GM21825 (cell line): Measurements from ENCODE around the gene PYGM.

Source experiments
- ATAC-seq: cut with Tn5 transposase; IDR thresholded peaks from one replicate; pipeline ENCODE4 v1.9.1; 2021; ENCODE audit warnings: mild to moderate bottlenecking, moderate library complexity; ENCODE audit not compliant: unreplicated experiment

PYGM gene

GRCh38 chr11:64754919-64755662 lies 4.7 kb downstream of the PYGM start:
- ATAC-seq = no peak

GRCh38 chr11:64754124-64754918 lies 5.5 kb downstream of the PYGM start:
- ATAC-seq = no peak

GRCh38 chr11:64753380-64754123 lies 6.2 kb downstream of the PYGM start:
- no peak for ATAC-seq

GRCh38 chr11:64753019-64753379 lies 6.8 kb downstream of the PYGM start:
- no peak for ATAC-seq

GRCh38 chr11:64752175-64752970 lies 7.4 kb downstream of the PYGM start:
- ATAC-seq = no peak

GRCh38 chr11:64751580-64751979 lies 8.2 kb downstream of the PYGM start:
- no peak for ATAC-seq

- ATAC-seq = no peak
These were observed 8.6 kb downstream of the PYGM start for GRCh38 chr11:64751136-64751535.

- ATAC-seq = no peak
These were observed 9.3 kb downstream of the PYGM start for GRCh38 chr11:64750361-64751054.

GRCh38 chr11:64747961-64748665 lies 11.7 kb downstream of the PYGM start:
- ATAC-seq = no peak

- ATAC-seq = no peak
These were observed 13.3 kb downstream of the PYGM start for GRCh38 chr11:64746486-64746885.

GRCh38 chr11:64745521-64746328 lies 14.0 kb downstream of the PYGM start:
- no peak for ATAC-seq

GRCh38 chr11:64745189-64745520 lies 14.6 kb downstream of the PYGM start:
- no peak for ATAC-seq

- no peak for ATAC-seq
These were observed 15.1 kb downstream of the PYGM start for GRCh38 chr11:64744544-64745188.

GRCh38 chr11:64743591-64744543 lies 15.9 kb downstream of the PYGM start, which contains the start of gene RASGRP2:
Gene RASGRP2, minus strand, starts transcription at chr11:64744142. Its CDS starts 1,276 bp downstream, at chr11:64742866.
- ATAC-seq = no peak

- no peak for ATAC-seq
These were observed 16.7 kb downstream of the PYGM start for GRCh38 chr11:64742889-64743590.

- no peak for ATAC-seq
These were observed 17.5 kb downstream of the PYGM start for GRCh38 chr11:64742087-64742888.
